ENCODE results near the gene CSRP1. TPM values are rescaled to one million over a fixed set of nuclear protein-coding genes. Genes with fewer than 3 reads are reported as not detected.

The CSRP1 gene
- polyA plus RNA-seq, 1 donor from 2014 or later = 4.2 TPM

DNA sequence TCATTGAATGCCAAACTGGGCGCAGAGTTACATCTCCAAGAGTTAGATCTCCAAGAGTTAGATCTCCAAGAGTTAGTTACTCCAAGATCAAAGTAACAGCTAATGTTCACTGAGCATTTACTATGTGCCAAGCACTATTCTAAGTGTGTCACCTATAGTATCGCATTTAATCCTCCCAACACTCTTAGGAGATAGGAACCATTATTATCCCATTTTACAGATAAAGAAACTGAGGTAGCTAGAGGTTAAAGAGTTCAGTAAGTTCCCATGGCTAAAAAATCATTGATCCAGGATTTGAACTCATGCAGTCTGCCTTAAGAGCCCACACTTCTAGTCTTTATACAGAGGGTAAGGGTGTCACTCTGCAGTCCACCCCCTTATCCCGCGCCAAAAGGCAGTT, 30.5 kb upstream of the CSRP1 start:
- H3K4me2 ChIP-seq (ENCODE audit: low read length) = no peak overlapping the region
- peaks cover 38% of the 10 kb centered on the region for H3K27me3 ChIP-seq (ENCODE audit: insufficient read depth, low read depth, low read length)
- H3K4me3 ChIP-seq (ENCODE audit: low read length) = no peak overlapping the region
- H4K20me1 ChIP-seq (ENCODE audit: insufficient read depth) = no peaks in the 10 kb centered on the region
- no peaks in the 10 kb centered on the region for H3K9me2 ChIP-seq (ENCODE audit: insufficient read depth, low read length)
- no peaks in the 10 kb centered on the region for H3F3A ChIP-seq (ENCODE audit: insufficient read depth, low read length, poor library complexity, severe bottlenecking)
- H3K9ac ChIP-seq (ENCODE audit: low read length) = no peak overlapping the region
- no peak for TF ChIP-seq RAD21 (conservative IDR thresholded peaks at IDR 0.05)
- no peak for TF ChIP-seq EZH2 (IDR thresholded peaks at IDR 0.05; ENCODE audit: borderline replicate concordance, insufficient read depth, low read length, poor library complexity, severe bottlenecking)
- no peak for TF ChIP-seq POLR2AphosphoS5 (IDR thresholded peaks at IDR 0.05)
- TF ChIP-seq, protein P1, sequence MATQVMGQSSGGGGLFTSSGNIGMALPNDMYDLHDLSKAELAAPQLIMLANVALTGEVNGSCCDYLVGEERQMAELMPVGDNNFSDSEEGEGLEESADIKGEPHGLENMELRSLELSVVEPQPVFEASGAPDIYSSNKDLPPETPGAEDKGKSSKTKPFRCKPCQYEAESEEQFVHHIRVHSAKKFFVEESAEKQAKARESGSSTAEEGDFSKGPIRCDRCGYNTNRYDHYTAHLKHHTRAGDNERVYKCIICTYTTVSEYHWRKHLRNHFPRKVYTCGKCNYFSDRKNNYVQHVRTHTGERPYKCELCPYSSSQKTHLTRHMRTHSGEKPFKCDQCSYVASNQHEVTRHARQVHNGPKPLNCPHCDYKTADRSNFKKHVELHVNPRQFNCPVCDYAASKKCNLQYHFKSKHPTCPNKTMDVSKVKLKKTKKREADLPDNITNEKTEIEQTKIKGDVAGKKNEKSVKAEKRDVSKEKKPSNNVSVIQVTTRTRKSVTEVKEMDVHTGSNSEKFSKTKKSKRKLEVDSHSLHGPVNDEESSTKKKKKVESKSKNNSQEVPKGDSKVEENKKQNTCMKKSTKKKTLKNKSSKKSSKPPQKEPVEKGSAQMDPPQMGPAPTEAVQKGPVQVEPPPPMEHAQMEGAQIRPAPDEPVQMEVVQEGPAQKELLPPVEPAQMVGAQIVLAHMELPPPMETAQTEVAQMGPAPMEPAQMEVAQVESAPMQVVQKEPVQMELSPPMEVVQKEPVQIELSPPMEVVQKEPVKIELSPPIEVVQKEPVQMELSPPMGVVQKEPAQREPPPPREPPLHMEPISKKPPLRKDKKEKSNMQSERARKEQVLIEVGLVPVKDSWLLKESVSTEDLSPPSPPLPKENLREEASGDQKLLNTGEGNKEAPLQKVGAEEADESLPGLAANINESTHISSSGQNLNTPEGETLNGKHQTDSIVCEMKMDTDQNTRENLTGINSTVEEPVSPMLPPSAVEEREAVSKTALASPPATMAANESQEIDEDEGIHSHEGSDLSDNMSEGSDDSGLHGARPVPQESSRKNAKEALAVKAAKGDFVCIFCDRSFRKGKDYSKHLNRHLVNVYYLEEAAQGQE (IDR thresholded peaks at IDR 0.05; ENCODE audit: borderline replicate concordance) = no peak
- TF ChIP-seq SMC3 (conservative IDR thresholded peaks at IDR 0.05; ENCODE audit: poor library complexity) = no peak
- TF ChIP-seq EP300 (conservative IDR thresholded peaks at IDR 0.05; ENCODE audit: poor library complexity, severe bottlenecking) = no peak
- no peak for TF ChIP-seq MXI1 (conservative IDR thresholded peaks at IDR 0.05; ENCODE audit: poor library complexity, severe bottlenecking)
- no peak for TF ChIP-seq TAF1 (IDR thresholded peaks at IDR 0.05; ENCODE audit: low read depth)
- TF ChIP-seq, protein P2, sequence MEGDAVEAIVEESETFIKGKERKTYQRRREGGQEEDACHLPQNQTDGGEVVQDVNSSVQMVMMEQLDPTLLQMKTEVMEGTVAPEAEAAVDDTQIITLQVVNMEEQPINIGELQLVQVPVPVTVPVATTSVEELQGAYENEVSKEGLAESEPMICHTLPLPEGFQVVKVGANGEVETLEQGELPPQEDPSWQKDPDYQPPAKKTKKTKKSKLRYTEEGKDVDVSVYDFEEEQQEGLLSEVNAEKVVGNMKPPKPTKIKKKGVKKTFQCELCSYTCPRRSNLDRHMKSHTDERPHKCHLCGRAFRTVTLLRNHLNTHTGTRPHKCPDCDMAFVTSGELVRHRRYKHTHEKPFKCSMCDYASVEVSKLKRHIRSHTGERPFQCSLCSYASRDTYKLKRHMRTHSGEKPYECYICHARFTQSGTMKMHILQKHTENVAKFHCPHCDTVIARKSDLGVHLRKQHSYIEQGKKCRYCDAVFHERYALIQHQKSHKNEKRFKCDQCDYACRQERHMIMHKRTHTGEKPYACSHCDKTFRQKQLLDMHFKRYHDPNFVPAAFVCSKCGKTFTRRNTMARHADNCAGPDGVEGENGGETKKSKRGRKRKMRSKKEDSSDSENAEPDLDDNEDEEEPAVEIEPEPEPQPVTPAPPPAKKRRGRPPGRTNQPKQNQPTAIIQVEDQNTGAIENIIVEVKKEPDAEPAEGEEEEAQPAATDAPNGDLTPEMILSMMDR (IDR thresholded peaks at IDR 0.05; ENCODE audit: poor library complexity, severe bottlenecking) = no peak
- no peaks in the 10 kb centered on the region for H3K9me3 ChIP-seq (ENCODE audit: low read length)
- no peak overlapping the region for H3K27ac ChIP-seq (ENCODE audit: low read length)
- H3K79me2 ChIP-seq (replicated peaks; ENCODE audit: insufficient read depth, low read length) = no peaks in the 10 kb centered on the region
- H2AFZ ChIP-seq (ENCODE audit: low read depth, low read length) = no peak overlapping the region
- H3K36me3 ChIP-seq (ENCODE audit: insufficient read depth, low read length) = no peaks in the 10 kb centered on the region

DNA sequence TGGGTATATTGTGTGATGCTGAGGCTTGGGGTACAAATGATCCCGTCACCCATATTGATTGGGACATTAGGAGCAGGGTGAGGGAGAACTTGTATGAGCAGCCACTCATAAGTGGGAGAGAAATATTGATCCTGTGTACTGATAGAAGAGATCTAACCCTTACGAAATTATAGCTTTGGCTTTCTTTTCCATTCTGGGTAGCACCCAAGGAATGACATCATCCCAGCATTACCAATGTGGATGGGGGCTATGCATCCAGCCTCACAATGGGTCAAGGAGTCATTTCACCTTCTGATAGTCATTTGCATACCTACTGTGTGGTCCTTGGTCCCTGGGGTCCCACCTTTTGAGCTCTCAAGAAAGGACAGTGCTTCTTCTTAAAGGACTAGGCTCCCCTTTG, 30.1 kb upstream of the CSRP1 start:
- TF ChIP-seq MXI1 (conservative IDR thresholded peaks at IDR 0.05; ENCODE audit: poor library complexity, severe bottlenecking) = no peak
- no peak for TF ChIP-seq RAD21 (conservative IDR thresholded peaks at IDR 0.05)
- TF ChIP-seq TAF1 (IDR thresholded peaks at IDR 0.05; ENCODE audit: low read depth) = no peak
- TF ChIP-seq, protein P1 (IDR thresholded peaks at IDR 0.05; ENCODE audit: borderline replicate concordance) = no peak
- H3K27me3 ChIP-seq (ENCODE audit: insufficient read depth, low read depth, low read length) = peaks cover 38% of the 10 kb centered on the region
- H3K27ac ChIP-seq (ENCODE audit: low read length) = no peak overlapping the region
- H3K36me3 ChIP-seq (ENCODE audit: insufficient read depth, low read length) = no peaks in the 10 kb centered on the region
- H3K4me2 ChIP-seq (ENCODE audit: low read length) = no peak overlapping the region
- no peaks in the 10 kb centered on the region for H3F3A ChIP-seq (ENCODE audit: insufficient read depth, low read length, poor library complexity, severe bottlenecking)
- H3K9me2 ChIP-seq (ENCODE audit: insufficient read depth, low read length) = no peaks in the 10 kb centered on the region
- H2AFZ ChIP-seq (ENCODE audit: low read depth, low read length) = no peak overlapping the region
- H3K9me3 ChIP-seq (ENCODE audit: low read length) = no peaks in the 10 kb centered on the region
- no peak overlapping the region for H3K4me3 ChIP-seq (ENCODE audit: low read length)
- no peak overlapping the region for H3K9ac ChIP-seq (ENCODE audit: low read length)
- H4K20me1 ChIP-seq (ENCODE audit: insufficient read depth) = no peaks in the 10 kb centered on the region
- H3K79me2 ChIP-seq (replicated peaks; ENCODE audit: insufficient read depth, low read length) = no peaks in the 10 kb centered on the region
